ENCODE results near the gene NSDHL.
"Not testable (repeated sequence)": the region's sequence is repeated elsewhere in the genome, so short reads cannot be mapped to it uniquely, and the experiment has no call there.

NSDHL gene

GRCh38 chrX:152830312-152831305 lies at the start of gene NSDHL, which contains the start of gene CETN2:
TSS of gene NSDHL (plus strand) at chrX:152831063. CDS start at chrX:152846325, 15,262 bp downstream.
TSS of gene CETN2 (minus strand) at chrX:152830757. CDS start at chrX:152830710, 47 bp downstream.
- TF ChIP-seq, protein P1, sequence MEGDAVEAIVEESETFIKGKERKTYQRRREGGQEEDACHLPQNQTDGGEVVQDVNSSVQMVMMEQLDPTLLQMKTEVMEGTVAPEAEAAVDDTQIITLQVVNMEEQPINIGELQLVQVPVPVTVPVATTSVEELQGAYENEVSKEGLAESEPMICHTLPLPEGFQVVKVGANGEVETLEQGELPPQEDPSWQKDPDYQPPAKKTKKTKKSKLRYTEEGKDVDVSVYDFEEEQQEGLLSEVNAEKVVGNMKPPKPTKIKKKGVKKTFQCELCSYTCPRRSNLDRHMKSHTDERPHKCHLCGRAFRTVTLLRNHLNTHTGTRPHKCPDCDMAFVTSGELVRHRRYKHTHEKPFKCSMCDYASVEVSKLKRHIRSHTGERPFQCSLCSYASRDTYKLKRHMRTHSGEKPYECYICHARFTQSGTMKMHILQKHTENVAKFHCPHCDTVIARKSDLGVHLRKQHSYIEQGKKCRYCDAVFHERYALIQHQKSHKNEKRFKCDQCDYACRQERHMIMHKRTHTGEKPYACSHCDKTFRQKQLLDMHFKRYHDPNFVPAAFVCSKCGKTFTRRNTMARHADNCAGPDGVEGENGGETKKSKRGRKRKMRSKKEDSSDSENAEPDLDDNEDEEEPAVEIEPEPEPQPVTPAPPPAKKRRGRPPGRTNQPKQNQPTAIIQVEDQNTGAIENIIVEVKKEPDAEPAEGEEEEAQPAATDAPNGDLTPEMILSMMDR (conservative IDR thresholded peaks at IDR 0.05; ENCODE audit: low read depth, low read length): no peak
- peak; percentile 96 for DNase-seq (ENCODE audit: low read depth)
- H3K4me3 ChIP-seq (ENCODE audit: low read depth, low read length): peak within 1 kb of the TSS; percentile 78

- not testable (repeated sequence) for DNase-seq (ENCODE audit: low read depth); H3K4me3 ChIP-seq (ENCODE audit: low read depth, low read length)
These were observed 43.8 kb upstream of the NSDHL start for GRCh38 chrX:152787062-152787461.

DNA sequence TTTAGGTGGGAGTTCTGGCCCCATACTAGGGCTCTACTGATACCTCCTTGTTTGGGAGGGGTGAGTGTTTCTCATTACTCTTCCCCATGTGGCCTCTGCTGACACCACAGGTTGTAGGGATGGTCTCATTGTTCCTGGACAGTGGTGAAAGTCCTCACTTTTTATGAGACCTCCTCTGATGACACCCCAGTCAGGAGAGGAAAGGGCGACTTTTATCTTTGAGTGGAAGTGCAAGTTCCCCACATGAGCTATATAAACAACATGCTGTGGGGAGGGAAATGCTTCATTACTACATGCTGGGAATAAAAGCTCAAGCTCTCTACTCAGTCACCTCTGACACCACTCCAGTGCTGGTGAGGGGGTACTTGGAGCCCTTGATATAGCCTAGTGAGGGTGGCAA lies 31.9 kb upstream of the NSDHL start:
- no peak for DNase-seq (ENCODE audit: low read depth)
- no peak overlapping the region for H3K4me3 ChIP-seq (ENCODE audit: low read depth, low read length)
- TF ChIP-seq, protein P1 (conservative IDR thresholded peaks at IDR 0.05; ENCODE audit: low read depth, low read length): no peak

DNA sequence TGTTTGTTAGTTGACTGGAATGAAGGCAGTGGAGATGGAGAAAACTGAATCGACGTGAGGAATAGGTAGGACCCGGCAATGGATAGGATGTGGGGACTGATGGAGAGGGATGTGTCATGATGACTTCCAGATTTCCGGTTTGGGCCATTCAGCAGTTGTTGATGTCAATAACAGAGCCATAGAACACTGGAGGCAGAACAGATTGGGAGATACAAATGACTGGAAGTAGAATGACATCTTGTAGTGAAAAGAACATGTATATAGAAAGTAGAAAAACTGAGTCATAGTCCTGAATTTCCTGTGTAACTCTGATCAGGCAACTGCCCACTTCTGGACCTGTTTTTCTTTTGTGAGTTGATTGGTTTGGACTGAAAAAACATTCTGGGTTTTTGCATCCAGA lies 24.8 kb upstream of the NSDHL start:
- no peak overlapping the region for H3K4me3 ChIP-seq (ENCODE audit: low read depth, low read length)
- TF ChIP-seq, protein P1 (conservative IDR thresholded peaks at IDR 0.05; ENCODE audit: low read depth, low read length): no peak
- DNase-seq (ENCODE audit: low read depth): no peak

- no peak for DNase-seq (ENCODE audit: low read depth)
- TF ChIP-seq, protein P1 (conservative IDR thresholded peaks at IDR 0.05; ENCODE audit: low read depth, low read length): no peak
- H3K4me3 ChIP-seq (ENCODE audit: low read depth, low read length): no peak overlapping the region
These were observed 20.5 kb upstream of the NSDHL start for GRCh38 chrX:152810403-152810802.

GRCh38 chrX:152813206-152813605 lies 17.7 kb upstream of the NSDHL start:
- H3K4me3 ChIP-seq (ENCODE audit: low read depth, low read length): no peak overlapping the region
- DNase-seq (ENCODE audit: low read depth): no peak
- TF ChIP-seq, protein P1 (conservative IDR thresholded peaks at IDR 0.05; ENCODE audit: low read depth, low read length): no peak

- TF ChIP-seq, protein P1 (conservative IDR thresholded peaks at IDR 0.05; ENCODE audit: low read depth, low read length): no peak
- no peak for DNase-seq (ENCODE audit: low read depth)
- H3K4me3 ChIP-seq (ENCODE audit: low read depth, low read length): no peak overlapping the region
These were observed 16.8 kb upstream of the NSDHL start for GRCh38 chrX:152814048-152814447.
